GM19372 (cell line): Measurements from ENCODE around the gene MAP3K6.

Source experiments
- ATAC-seq: cut with Tn5 transposase; IDR thresholded peaks from one replicate; pipeline ENCODE4 v1.9.1; 2021; ENCODE audit warnings: mild to moderate bottlenecking, low read depth, moderate library complexity; ENCODE audit not compliant: unreplicated experiment

The MAP3K6 gene

DNA sequence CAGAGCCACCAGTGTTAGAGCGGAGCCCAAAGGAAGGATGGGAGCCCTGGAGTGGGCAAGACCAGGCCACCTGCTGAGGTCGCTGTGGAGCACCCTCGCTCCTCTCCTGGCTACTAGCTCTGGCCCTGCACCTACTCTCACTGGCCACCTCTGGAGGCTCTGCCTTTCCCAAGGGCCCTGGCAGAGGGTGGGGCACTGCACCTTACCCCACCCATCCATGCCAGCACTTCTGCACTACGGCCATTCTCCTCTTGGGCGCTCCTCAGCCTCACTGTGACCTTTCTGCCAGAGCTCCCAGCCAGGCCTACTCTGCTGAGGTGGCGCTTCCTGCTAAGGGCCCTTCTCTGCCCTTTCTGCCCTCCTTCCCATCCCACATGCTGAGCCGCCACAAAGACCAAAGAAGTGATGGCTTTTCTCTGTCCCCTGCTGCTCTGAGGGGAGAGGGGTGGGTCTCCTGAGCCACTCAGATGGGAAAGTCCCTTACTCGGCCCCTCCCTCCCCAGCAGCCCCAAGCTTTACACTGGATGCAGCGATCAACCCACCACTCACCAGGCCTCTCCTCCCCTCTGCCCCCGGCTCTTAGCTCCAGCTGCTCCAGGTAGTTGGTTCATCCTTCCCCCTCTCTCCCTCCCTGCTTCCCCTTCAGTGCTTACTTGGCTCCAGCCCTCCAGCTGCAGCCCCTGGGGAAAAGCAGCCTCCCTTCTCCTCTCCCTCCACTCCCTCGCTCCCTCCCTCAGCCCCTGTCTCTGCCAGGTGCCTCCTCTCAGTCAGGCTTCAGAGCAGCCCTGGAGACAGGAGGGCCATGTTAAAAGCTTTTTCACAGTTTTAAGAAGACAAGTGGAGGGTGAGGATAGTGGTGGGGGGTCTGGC, 59.6 kb downstream of the MAP3K6 start:
- ATAC-seq: no peak

DNA sequence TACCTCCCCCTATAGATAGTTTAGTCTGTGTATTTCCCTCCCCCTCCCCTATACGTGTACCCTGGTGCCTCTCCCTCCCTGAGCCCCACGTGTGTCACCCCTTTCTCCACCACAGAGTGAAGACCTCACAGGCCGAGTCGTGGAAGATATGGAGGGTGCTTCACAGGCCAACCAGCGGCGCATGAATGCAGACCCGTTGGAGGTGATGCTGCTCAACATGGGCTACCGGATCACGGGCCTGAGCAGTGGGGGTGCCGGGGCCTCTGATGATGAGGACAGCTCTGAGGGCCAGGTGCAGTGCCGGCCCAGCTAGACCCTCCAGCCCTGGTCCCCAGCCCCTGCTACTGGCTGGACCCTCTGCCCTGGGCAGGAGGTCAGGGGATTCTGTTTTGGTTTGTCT, 60.7 kb downstream of the MAP3K6 start:
- no peak for ATAC-seq
